Lung (tissue), 16 donors: ENCODE data around the gene IPO9. TPM values are rescaled to one million over a fixed set of nuclear protein-coding genes. Genes with fewer than 3 reads are reported as not detected.
A peak's percentile ranks its signal among the peaks of the same experiment; 100 is the strongest.

Source experiments
- ATAC-seq: fragments of 200-7000 bp; cut with Tn5 transposase; one replicate; pipeline ENCODE4 v1.9.1; 2020; ENCODE audit warnings: moderate number of reproducible peaks; ENCODE audit not compliant: insufficient read depth, low FRiP score
- DNase-seq, 3 donors: peaks; one replicate each; pipeline ENCODE4 v3.0.0-alpha.2; 2013 to 2017
- H3K27ac ChIP-seq, 2 donors: one replicate each; pipeline ENCODE4 v1.5.1; 2013; ENCODE audit warnings: mild to moderate bottlenecking in 2 of 2, moderate library complexity in 2 of 2, control low read depth in 1 of 2, inconsistent platforms in 1 of 2, low read depth in 1 of 2, low read length in 1 of 2
- H3K27me3 ChIP-seq, 3 donors: one replicate each; pipeline ENCODE4 v1.5.1; 2013; ENCODE audit warnings: low read length in 2 of 3; ENCODE audit not compliant: control insufficient read depth in 3 of 3, insufficient read depth in 3 of 3
- H3K36me3 ChIP-seq, 4 donors: one replicate each; pipeline ENCODE4 v1.5.1; 2013; ENCODE audit warnings: low read length in 4 of 4, mild to moderate bottlenecking in 1 of 4, moderate library complexity in 1 of 4; ENCODE audit not compliant: control insufficient read depth in 4 of 4, insufficient read depth in 4 of 4
- H3K4me1 ChIP-seq, 5 donors: one replicate each; pipeline ENCODE4 v1.5.1; 2013; ENCODE audit warnings: low read length in 5 of 5, mild to moderate bottlenecking in 2 of 5, moderate library complexity in 1 of 5; ENCODE audit not compliant: control insufficient read depth in 5 of 5, insufficient read depth in 5 of 5
- H3K4me3 ChIP-seq: one replicate; pipeline ENCODE4 v1.5.1; 2013; ENCODE audit warnings: mild to moderate bottlenecking, control low read depth, moderate library complexity
- H3K9ac ChIP-seq, 2 donors: one replicate each; pipeline ENCODE4 v1.5.1; 2013; ENCODE audit warnings: low read length in 2 of 2, control low read depth in 1 of 2; ENCODE audit not compliant: insufficient read depth in 1 of 2
- H3K9me3 ChIP-seq, 4 donors: one replicate each; pipeline ENCODE4 v1.5.1; 2013; ENCODE audit warnings: low read length in 3 of 4, mild to moderate bottlenecking in 1 of 4, moderate library complexity in 1 of 4; ENCODE audit not compliant: control insufficient read depth in 4 of 4, insufficient read depth in 3 of 4
- WGBS, 2 donors: extraction: QIAGEN DNeasy Blood & Tissue Kit; methylation state at CpG; one replicate each; pipeline ENCODE4 v1.1.7; 2013; 5-methylcytosine and 5-hydroxymethylcytosine counted together
- long read RNA-seq, 5 donors: transcript quantifications; one replicate each; lab custom pipeline, GENCODE V29; 2026
- polyA plus RNA-seq, 2 donors: library from polyadenylated mRNA; stranded (reverse); fragments of 200-250 nt; gene quantifications; one replicate each; pipeline ENCODE4 v1.2.1, GENCODE V29; 2013
- total RNA-seq, 2 donors: library from RNA; depleted of rRNA in 1 of 2; stranded (reverse); fragments of >200 nt in 1 of 2; gene quantifications; one replicate each; pipeline ENCODE4 v1.2.1, GENCODE V29; 2014 to 2021
- TF ChIP-seq, protein P1 (sequence below): IDR thresholded peaks from 2 replicates; pipeline ENCODE4 v1.5.1; 2012; ENCODE audit warnings: mild to moderate bottlenecking; ENCODE audit errors: control extremely low read depth, extremely low read depth
- donor health status: control.
- donor health status: control.
- donor health status: Bipolar disorder and iron deficiency.
- donor health status: healthy.
- donor health status: DM: yes; HTN: yes; CAD: no.

The IPO9 gene
- total RNA-seq (10 to 100 TPM; 37.2 to 52.3 TPM), polyA plus RNA-seq (10 to 100 TPM; 16.7 to 24.4 TPM)
- long read RNA-seq, donor 1, full-length matches to known transcripts, result 4 of 4 reads
- long read RNA-seq, donor 1, partial matches to known transcripts, result 0 of 4 reads
- long read RNA-seq, donor 1, other reads (novel, unspliced or antisense), result 0 of 4 reads
- long read RNA-seq, donor 2, result 0 reads
- long read RNA-seq, donor 3, full-length matches to known transcripts, result 2 of 9 reads
- long read RNA-seq, donor 3, partial matches to known transcripts, result 7 of 9 reads
- long read RNA-seq, donor 3, other reads (novel, unspliced or antisense), result 0 of 9 reads
- long read RNA-seq, donor 4, partial matches to known transcripts, result 7 of 7 reads
- long read RNA-seq, donor 4, other reads (novel, unspliced or antisense), result 0 of 7 reads
- long read RNA-seq, donor 5, full-length matches to known transcripts, result 4 of 21 reads
- long read RNA-seq, donor 5, partial matches to known transcripts, result 17 of 21 reads
- long read RNA-seq, donor 5, other reads (novel, unspliced or antisense), result 0 of 21 reads

DNA sequence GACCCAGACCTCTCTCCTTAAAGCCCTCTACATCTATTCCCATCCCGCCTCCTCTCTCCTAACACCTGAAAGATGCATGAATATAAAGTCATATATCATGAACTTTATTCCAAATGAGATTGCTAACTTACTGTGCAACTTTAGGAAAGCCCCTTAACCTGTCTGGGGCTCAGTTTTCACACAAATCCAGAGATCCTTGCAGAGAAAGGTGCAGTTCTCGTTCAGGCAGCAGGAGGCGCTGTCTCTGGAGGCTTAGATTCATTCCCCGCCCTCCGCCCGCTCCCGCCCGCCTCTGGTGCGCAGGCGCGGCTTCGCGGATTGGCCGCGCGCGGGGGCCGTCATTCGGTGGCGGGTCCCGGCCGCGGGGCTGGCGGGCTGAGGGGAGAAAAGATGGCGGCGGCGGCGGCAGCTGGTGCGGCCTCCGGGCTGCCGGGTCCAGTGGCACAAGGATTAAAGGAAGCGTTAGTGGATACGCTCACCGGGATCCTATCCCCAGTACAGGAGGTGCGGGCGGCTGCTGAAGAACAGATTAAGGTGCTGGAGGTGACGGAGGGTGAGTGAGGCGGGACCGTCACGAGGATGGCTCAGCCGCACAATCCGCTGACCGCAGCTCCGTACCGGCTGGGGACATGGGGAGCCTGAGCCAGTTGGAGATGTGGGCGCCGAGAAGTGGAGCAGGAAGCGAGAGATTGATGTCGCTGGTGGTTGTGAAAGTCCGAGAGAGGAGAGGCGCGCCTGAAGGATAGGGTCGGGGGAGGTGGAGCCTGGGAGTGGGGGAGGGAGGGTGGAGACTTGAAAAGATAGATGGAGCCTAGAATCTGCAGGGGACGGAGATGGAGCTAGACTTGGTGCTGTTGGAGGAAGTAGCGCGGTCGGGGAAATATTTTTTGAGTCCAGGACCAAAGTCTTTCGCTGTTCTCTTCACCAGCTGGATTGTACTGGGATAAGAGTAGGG lies at the start of gene IPO9:
IPO9 (plus strand) TSS at position 338 of the 955 bp plus-strand sequence; CDS start at position 391, 53 bp downstream.
- 1% methylated on average over 58 of the region's 58 CpGs for WGBS, 2 donors
- Histone ChIP-seq H3K27ac (peak within 1 kb of the TSS; percentile 90 to 94), H3K36me3 (peaks cover 0 to 3% (median 2%) of the 10 kb centered on the region in 4 donors), H3K4me3 (peak within 1 kb of the TSS; percentile 89), H3K27me3 (no peaks in the 10 kb centered on the region), H3K9ac (peak within 1 kb of the TSS; percentile 76 to 90), H3K9me3 (no peaks in the 10 kb centered on the region), H3K4me1 (peaks cover 0 to 26% (median 7%) of the 10 kb centered on the region in 5 donors)
- TF ChIP-seq, protein P1, sequence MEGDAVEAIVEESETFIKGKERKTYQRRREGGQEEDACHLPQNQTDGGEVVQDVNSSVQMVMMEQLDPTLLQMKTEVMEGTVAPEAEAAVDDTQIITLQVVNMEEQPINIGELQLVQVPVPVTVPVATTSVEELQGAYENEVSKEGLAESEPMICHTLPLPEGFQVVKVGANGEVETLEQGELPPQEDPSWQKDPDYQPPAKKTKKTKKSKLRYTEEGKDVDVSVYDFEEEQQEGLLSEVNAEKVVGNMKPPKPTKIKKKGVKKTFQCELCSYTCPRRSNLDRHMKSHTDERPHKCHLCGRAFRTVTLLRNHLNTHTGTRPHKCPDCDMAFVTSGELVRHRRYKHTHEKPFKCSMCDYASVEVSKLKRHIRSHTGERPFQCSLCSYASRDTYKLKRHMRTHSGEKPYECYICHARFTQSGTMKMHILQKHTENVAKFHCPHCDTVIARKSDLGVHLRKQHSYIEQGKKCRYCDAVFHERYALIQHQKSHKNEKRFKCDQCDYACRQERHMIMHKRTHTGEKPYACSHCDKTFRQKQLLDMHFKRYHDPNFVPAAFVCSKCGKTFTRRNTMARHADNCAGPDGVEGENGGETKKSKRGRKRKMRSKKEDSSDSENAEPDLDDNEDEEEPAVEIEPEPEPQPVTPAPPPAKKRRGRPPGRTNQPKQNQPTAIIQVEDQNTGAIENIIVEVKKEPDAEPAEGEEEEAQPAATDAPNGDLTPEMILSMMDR, result peak; percentile 91
- peak; percentile 96 to 97 (median 96) for DNase-seq
- ATAC-seq, result peak; percentile 98

DNA sequence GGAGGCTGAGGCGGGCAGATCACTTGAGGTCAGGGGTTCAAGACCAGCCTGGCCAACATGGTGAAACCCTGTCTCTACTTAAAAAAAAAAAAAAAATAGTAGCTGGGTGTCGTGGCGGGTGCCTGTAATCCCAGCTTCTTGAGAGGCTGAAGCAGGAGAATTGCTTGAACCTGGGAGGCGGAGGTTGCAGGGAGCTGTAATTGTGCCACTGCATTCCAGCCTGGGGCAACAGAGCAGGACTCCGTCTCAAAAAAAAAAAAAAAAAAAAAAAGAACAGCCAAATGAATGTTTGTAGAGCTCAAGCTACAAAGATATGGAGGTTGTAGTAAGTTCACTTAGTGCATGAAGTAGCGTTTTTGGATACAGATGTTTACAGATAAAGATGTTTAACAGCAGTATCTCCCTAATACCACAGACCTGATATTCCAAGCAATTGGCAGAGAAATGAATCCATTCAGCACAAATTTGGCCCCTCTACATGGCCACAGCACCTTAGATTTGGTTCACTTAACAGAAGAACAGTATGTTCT lies 49.5 kb upstream of the IPO9 start:
- Histone ChIP-seq H3K9me3 (no peaks in the 10 kb centered on the region), H3K4me1 (peaks cover 0 to 25% (median 11%) of the 10 kb centered on the region in 5 donors), H3K27me3 (no peaks in the 10 kb centered on the region), H3K4me3 (no peak overlapping the region), H3K9ac (no peak overlapping the region), H3K27ac (peak overlapping the region; percentile 33 to 55), H3K36me3 (peaks cover 9 to 29% (median 23%) of the 10 kb centered on the region in 4 donors)
- WGBS, 2 donors, result 75 to 93% methylated on average over 6 of the region's 6 CpGs
- ATAC-seq (no peak), DNase-seq (no peak)
- TF ChIP-seq, protein P1, result no peak

GRCh38 chr1:201780952-201781351 lies 48.0 kb upstream of the IPO9 start:
- Histone ChIP-seq H3K27ac (no peak overlapping the region), H3K27me3 (no peaks in the 10 kb centered on the region), H3K9me3 (no peaks in the 10 kb centered on the region), H3K4me1 (peaks cover 0 to 25% (median 11%) of the 10 kb centered on the region in 5 donors), H3K36me3 (peaks cover 9 to 32% (median 25%) of the 10 kb centered on the region in 4 donors), H3K4me3 (no peak overlapping the region), H3K9ac (no peak overlapping the region)
- ATAC-seq, result no peak
- TF ChIP-seq, protein P1, result no peak
- WGBS, 2 donors, result 94 to 95% methylated on average over 6 of the region's 6 CpGs
- DNase-seq, result no peak
